K562 (cell line): ENCODE measurements around the gene MACROD2. TPM values are rescaled to one million over a fixed set of nuclear protein-coding genes. Genes with fewer than 3 reads are reported as not detected.

Experiments
- ATAC-seq: fragments of 200-7000 bp; cut with Tn5 transposase; 3 replicates; pipeline ENCODE4 v1.9.1; 2020; ENCODE audit warnings: moderate library complexity
- BruUV-seq: library from RNA; stranded (reverse); fragments of 400-500 nt; replicated peaks from 2 replicates; lab custom pipeline; 2021; lab: Mats Ljungman, UMichigan
- CTCF ChIA-PET: fragments of 300-600 bp; formaldehyde crosslinking; extraction: SDS; loops from one replicate; lab custom pipeline; 2021; ENCODE audit warnings: low intra/inter-chr PET ratio; lab: Yijun Ruan, JAX
- POLR2A ChIA-PET: fragments of 300-600, 350-650 bp; sonication (Branson Sonifier 250); formaldehyde crosslinking; extraction: SDS; loops from one replicate; lab custom pipeline; 2021; ENCODE audit warnings: antibody characterized with exemption, inconsistent platforms; lab: Yijun Ruan, JAX
- DNase-seq, 4 experiments: peaks; one replicate each; pipeline versions ENCODE4 v3.0.0 to v3.0.0-alpha.2; 2011 to 2018; ENCODE audit warnings: low spot score in 3 of 4, mixed read lengths in 3 of 4; ENCODE audit errors: extremely low read depth in 1 of 4
- FAIRE-seq: peaks from 2 replicates; lab custom pipeline; 2011; peaks lifted over from hg19 to GRCh38; lab: Jason Lieb, UNC
- H2AFZ ChIP-seq: 2 replicates; pipeline ENCODE4 v1.6.0; 2011; ENCODE audit warnings: low read depth, low read length, control low read depth, inconsistent platforms
- H3K27ac ChIP-seq: fragments of 200-600 bp; 3 replicates; pipeline ENCODE4 v1.8.0; 2011; ENCODE audit warnings: low read depth, mild to moderate bottlenecking, control low read depth, inconsistent platforms, low read length, moderate library complexity, mixed read lengths; ENCODE audit errors: extremely low read depth
- H3K27me3 ChIP-seq, 2 experiments: fragments of 300-600 bp in 1 of 2; 2 replicates in 1 of 2; 3 replicates in 1 of 2; pipeline versions ENCODE4 v1.6.0 to v1.8.0; 2011; ENCODE audit warnings: inconsistent platforms in 2 of 2, low read length in 2 of 2, mild to moderate bottlenecking in 1 of 2, mixed read lengths in 1 of 2, moderate library complexity in 1 of 2; ENCODE audit not compliant: control insufficient read depth in 2 of 2, insufficient read depth in 2 of 2
- H3K36me3 ChIP-seq: fragments of 300-600 bp; 3 replicates; pipeline ENCODE4 v1.8.0; 2011; ENCODE audit warnings: mild to moderate bottlenecking, low read length, inconsistent platforms; ENCODE audit not compliant: control insufficient read depth, insufficient read depth
- H3K4me1 ChIP-seq, 2 experiments: fragments of 200-600 bp in 1 of 2; replicated peaks in 1 of 2; 2 replicates in 1 of 2; 3 replicates in 1 of 2; pipeline versions ENCODE4 v1.5.1 to v1.8.0; 2011; ENCODE audit warnings: inconsistent platforms in 2 of 2, low read length in 2 of 2, mild to moderate bottlenecking in 1 of 2, mixed read lengths in 1 of 2, moderate library complexity in 1 of 2; ENCODE audit not compliant: control insufficient read depth in 2 of 2, insufficient read depth in 2 of 2
- H3K4me2 ChIP-seq: 2 replicates; pipeline ENCODE4 v1.6.1; 2011; ENCODE audit warnings: low read length, control low read depth, inconsistent platforms, mixed read lengths; ENCODE audit not compliant: insufficient read depth
- H3K4me3 ChIP-seq: fragments of 200-600 bp; sonication (generic), shearing (Covaris generic); 2 replicates; pipeline ENCODE4 v1.5.1; 2016; ENCODE audit warnings: control low read depth, inconsistent platforms
- H3K79me2 ChIP-seq: fragments of 200-600 bp; 3 replicates; pipeline ENCODE4 v1.8.0; 2011; ENCODE audit warnings: low read length, inconsistent platforms; ENCODE audit not compliant: control insufficient read depth, insufficient read depth
- H3K9ac ChIP-seq, 2 experiments: 2 replicates each; pipeline versions ENCODE4 v1.6.0 to v1.6.1; 2011; ENCODE audit warnings: low read depth in 2 of 2, low read length in 2 of 2, control low read depth in 1 of 2, inconsistent platforms in 1 of 2, mild to moderate bottlenecking in 1 of 2, mixed read lengths in 1 of 2; ENCODE audit not compliant: insufficient read depth in 1 of 2
- H3K9me1 ChIP-seq: one replicate; pipeline ENCODE4 v1.6.0; 2011; ENCODE audit warnings: inconsistent platforms, mild to moderate bottlenecking, low read length, moderate library complexity; ENCODE audit not compliant: control insufficient read depth, insufficient read depth
- H3K9me3 ChIP-seq: replicated peaks from 2 replicates; pipeline ENCODE4 v1.5.1; 2011; ENCODE audit warnings: low read depth, low read length, inconsistent platforms; ENCODE audit not compliant: control insufficient read depth, insufficient read depth
- H4K20me1 ChIP-seq: replicated peaks from 2 replicates; pipeline ENCODE4 v1.6.1; 2011; ENCODE audit warnings: low read length, inconsistent platforms, mixed read lengths; ENCODE audit not compliant: control insufficient read depth, insufficient read depth
- AFF1 ChIP-seq, 2 experiments: fragments of 450-650 bp; IDR thresholded peaks; 2 replicates each; pipeline ENCODE4 v1.6.1; 2018; ENCODE audit warnings: mild to moderate bottlenecking in 2 of 2, low read depth in 1 of 2; ENCODE audit not compliant: partially characterized antibody in 2 of 2
- CTCF ChIP-seq, 3 experiments: IDR thresholded peaks in 2 of 3; conservative IDR thresholded peaks in 1 of 3; 2 replicates each; pipeline ENCODE4 v1.5.1; 2011 to 2012; ENCODE audit warnings: low read length in 3 of 3, mild to moderate bottlenecking in 3 of 3, control low read depth in 2 of 3, improper control_type of control experiment in 1 of 3, inconsistent platforms in 1 of 3, low read depth in 1 of 3, mixed read lengths in 1 of 3, moderate library complexity in 1 of 3; ENCODE audit not compliant: insufficient read depth in 2 of 3
- RAD21 ChIP-seq, 2 experiments: fragments of 250-450 bp in 1 of 2; fragments of 450-650 bp in 1 of 2; sonication (Bioruptor Pico) in 1 of 2; formaldehyde crosslinking in 1 of 2; IDR thresholded peaks in 1 of 2; conservative IDR thresholded peaks in 1 of 2; 2 replicates each; pipeline versions ENCODE4 v1.4.0 to v1.8.0; 2020 to 2022; ENCODE audit warnings: mild to moderate bottlenecking in 2 of 2, moderate library complexity in 1 of 2
- WGBS: fragments of 100-300 bp; shearing (Covaris generic); methylation state at CpG from one replicate; pipeline ENCODE4 v1.1.6; 2016; ENCODE audit warnings: low coverage, mixed read lengths; ENCODE audit not compliant: insufficient coverage; ENCODE audit errors: missing lambda C conversion rate; 5-methylcytosine and 5-hydroxymethylcytosine counted together
- in situ Hi-C: fragments of 300-500 bp; cut with MboI; formaldehyde crosslinking; loops from 4 replicates; pipeline ENCODE4 v1.15.0; 2018; ENCODE audit warnings: inconsistent platforms, mixed read lengths
- intact Hi-C: fragments of 100-400 bp; cut with micrococcal nuclease; formaldehyde crosslinking; loops from 2 replicates; pipeline ENCODE4 v1.14.2; 2022
- polyA plus RNA-seq, 8 experiments: library from polyadenylated mRNA; depleted of rRNA in 4 of 8; stranded (reverse) in 5 of 8; unstranded in 3 of 8; fragments of >200 nt; fragmentation: Nextera tagmentation in 2 of 8; fragmentation: Illumina TruSeq in 1 of 8; extraction: Ambion mirVana in 2 of 8; extraction: Trizol in 1 of 8; gene quantifications; 2 replicates each; pipeline versions ENCODE4 v1.2.1 to v1.2.3, GENCODE V29; 2011 to 2014; ENCODE audit warnings: inconsistent platforms in 1 of 8, missing spikeins in 1 of 8
- total RNA-seq, 7 experiments: library from RNA; depleted of rRNA in 6 of 7; stranded (reverse); fragments of >200 nt in 6 of 7; fragmentation: Illumina TruSeq in 2 of 7; extraction: Trizol in 2 of 7; gene quantifications; 2 replicates each; pipeline versions ENCODE4 v1.2.1 to v1.2.3, GENCODE V29; 2011 to 2021; ENCODE audit warnings: low replicate concordance in 1 of 7

MACROD2 gene
- total and polyA plus RNA-seq, 9 of the 15 experiments (the other 6 are each of a cell fraction or from before 2014, with no cell fraction given) = not detected

DNA sequence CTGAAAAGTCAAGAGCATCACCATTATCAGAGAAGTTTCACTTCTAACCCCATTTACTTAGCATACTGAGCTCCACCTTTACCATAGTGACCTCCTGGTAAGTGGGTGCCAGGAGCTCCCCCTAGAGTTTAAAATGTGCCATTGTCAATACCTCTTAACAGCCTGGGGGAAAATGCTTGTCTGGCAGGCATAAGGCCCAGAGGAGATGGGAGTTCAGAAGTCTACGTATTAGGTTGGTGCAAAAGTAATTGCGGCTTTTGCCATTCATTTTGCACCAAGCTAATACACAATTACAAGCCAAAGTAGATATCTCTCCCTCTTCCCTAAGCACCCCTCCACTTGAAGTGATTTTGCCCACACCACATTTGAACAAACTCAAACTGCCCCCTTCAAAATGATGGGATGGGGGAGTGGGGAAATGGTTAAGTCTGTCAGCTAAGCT is 1658.9 kb downstream of the MACROD2 start:
- ChIA-PET CTCF (no interaction called here), POLR2A (no interaction called here)
- no peaks in the 10 kb centered on the region for H3K4me1 ChIP-seq
- intact Hi-C loops (no loop called here), in situ Hi-C loops (no loop called here)
- H3K27ac ChIP-seq = no peak overlapping the region
- no peak overlapping the region for H2AFZ ChIP-seq
- H4K20me1 ChIP-seq = no peaks in the 10 kb centered on the region
- WGBS = 0% methylated on average over 2 of the region's 2 CpGs
- H3K9me1 ChIP-seq = no peaks in the 10 kb centered on the region
- no TSS peak for BruUV-seq
- no peak overlapping the region for H3K9ac ChIP-seq
- H3K4me3 ChIP-seq = no peak overlapping the region
- H3K36me3 ChIP-seq = no peaks in the 10 kb centered on the region
- DNase-seq (peak; percentile 11 to 23 (median 22)), ATAC-seq (0 out of 3 replicates have a peak, but pooled peaks have one; percentile 29), FAIRE-seq (no peak)
- TF ChIP-seq AFF1 (IDR thresholded peaks at IDR 0.05; ENCODE audit: low read depth in 1 of 2, partially characterized antibody in 2 of 2) (no peak), RAD21 (CRISPR knock-in tag; conservative IDR thresholded peaks at IDR 0.05 in 1 of 2, IDR thresholded peaks at IDR 0.05 in 1 of 2) (0 out of 4 replicates have a peak, but pooled peaks of 1 of the 2 experiments have one; percentile 11), CTCF (IDR thresholded peaks at IDR 0.05 in 2 of 3, conservative IDR thresholded peaks at IDR 0.05 in 1 of 3; ENCODE audit: insufficient read depth in 2 of 3, low read depth in 1 of 3, low read length in 3 of 3) (peak in 2 of 3 experiments; percentile 20 to 24; a peak in 2 of 6 replicates)
- H3K4me2 ChIP-seq = no peak overlapping the region
- no peaks in the 10 kb centered on the region for H3K9me3 ChIP-seq
- no peaks in the 10 kb centered on the region for H3K79me2 ChIP-seq
- H3K27me3 ChIP-seq = no peaks in the 10 kb centered on the region
